Transverse colon (tissue), 4 donors: ENCODE results near the gene FER1L5. TPM values are rescaled to one million over a fixed set of nuclear protein-coding genes. Genes with fewer than 3 reads are reported as not detected.

ENCODE experiments used
- DNase-seq: peaks from one replicate; pipeline ENCODE4 v3.0.0-alpha.2; 2019
- H3K27ac ChIP-seq, 4 donors: fragments of 200-600 bp; sonication (generic); 2 replicates each; pipeline ENCODE4 v1.5.1; 2016 to 2018; ENCODE audit warnings: inconsistent platforms in 4 of 4
- H3K27me3 ChIP-seq: fragments of 200-600 bp; sonication (generic); 2 replicates; pipeline ENCODE4 v1.5.1; 2017; ENCODE audit warnings: inconsistent platforms
- H3K36me3 ChIP-seq, 4 donors: fragments of 200-600 bp; sonication (generic); 2 replicates each; pipeline ENCODE4 v1.5.1; 2017 to 2019; ENCODE audit warnings: inconsistent platforms in 4 of 4
- H3K4me1 ChIP-seq, 4 donors: fragments of 200-600 bp; sonication (generic); 2 replicates each; pipeline ENCODE4 v1.5.1; 2017 to 2020; ENCODE audit warnings: inconsistent platforms in 4 of 4
- H3K4me3 ChIP-seq, 4 donors: fragments of 200-600 bp; sonication (generic); 1 replicate in 1 of 4; 2 replicates in 3 of 4; pipeline versions ENCODE4 v1.5.1 to v1.6.1; 2017 to 2019; ENCODE audit warnings: inconsistent platforms in 4 of 4
- H3K9me3 ChIP-seq, 2 donors: fragments of 200-600 bp; sonication (generic); 2 replicates each; pipeline ENCODE4 v1.5.1; 2017 to 2019; ENCODE audit warnings: inconsistent platforms in 2 of 2
- CTCF ChIP-seq, 5 experiments: fragments of 200-600 bp in 3 of 5; fragments of 450-650 bp in 2 of 5; sonication (generic) in 3 of 5; IDR thresholded peaks; 1 replicate in 2 of 5; 2 replicates in 3 of 5; pipeline ENCODE4 v1.5.1; 2016 to 2017; ENCODE audit warnings: antibody characterized with exemption in 5 of 5, inconsistent platforms in 3 of 5, mild to moderate bottlenecking in 2 of 5, moderate library complexity in 1 of 5
- EP300 ChIP-seq: sonication (generic); formaldehyde crosslinking; IDR thresholded peaks from one replicate; pipeline ENCODE4 v1.6.1; 2017; ENCODE audit warnings: antibody characterized with exemption, low read depth
- POLR2A ChIP-seq: fragments of 450-650 bp; IDR thresholded peaks from one replicate; pipeline ENCODE4 v1.6.1; 2016; ENCODE audit warnings: antibody characterized with exemption, mild to moderate bottlenecking, moderate library complexity
- POLR2AphosphoS5 ChIP-seq, 3 donors: sonication (generic); formaldehyde crosslinking; IDR thresholded peaks; one replicate each; pipeline ENCODE4 v1.6.1; 2016; ENCODE audit warnings: antibody characterized with exemption in 3 of 3
- WGBS, 2 donors: methylation state at CpG; one replicate each; pipeline ENCODE4 v1.1.5; 2018; ENCODE audit warnings: low coverage in 1 of 2; 5-methylcytosine and 5-hydroxymethylcytosine counted together
- in situ Hi-C, 4 donors: fragments of 200-750 bp; cut with MboI; loops; one replicate each; pipeline versions ENCODE4 v1.15.0 to v1.15.1; 2017; ENCODE audit warnings: low sequenced_read_pairs in 3 of 4, low pct_ligation_motif_present in 1 of 4, low pct_unique_long_range_greater_than_20kb in 1 of 4
- intact Hi-C: fragments of 100-400 bp; cut with DNase I; formaldehyde crosslinking; loops from one replicate; pipeline ENCODE4 v1.15.1; 2023; ENCODE audit warnings: low total_unique reads
- total RNA-seq, 4 donors: library from RNA; depleted of rRNA; stranded (reverse); fragments of >200 nt; gene quantifications; one replicate each; pipeline ENCODE4 v1.1.0, GENCODE V29; 2016

Gene FER1L5
- total RNA-seq, 4 donors from 2014 or later: not detected

- WGBS, 2 donors: 96% methylated on average over 3 of the region's 3 CpGs; no CpG with 5 or more reads in 1 of the 2 donors
- intact Hi-C loops: no loop called here
These were observed 44.7 kb downstream of the FER1L5 start for GRCh38 chr2:96687266-96687665.

DNA sequence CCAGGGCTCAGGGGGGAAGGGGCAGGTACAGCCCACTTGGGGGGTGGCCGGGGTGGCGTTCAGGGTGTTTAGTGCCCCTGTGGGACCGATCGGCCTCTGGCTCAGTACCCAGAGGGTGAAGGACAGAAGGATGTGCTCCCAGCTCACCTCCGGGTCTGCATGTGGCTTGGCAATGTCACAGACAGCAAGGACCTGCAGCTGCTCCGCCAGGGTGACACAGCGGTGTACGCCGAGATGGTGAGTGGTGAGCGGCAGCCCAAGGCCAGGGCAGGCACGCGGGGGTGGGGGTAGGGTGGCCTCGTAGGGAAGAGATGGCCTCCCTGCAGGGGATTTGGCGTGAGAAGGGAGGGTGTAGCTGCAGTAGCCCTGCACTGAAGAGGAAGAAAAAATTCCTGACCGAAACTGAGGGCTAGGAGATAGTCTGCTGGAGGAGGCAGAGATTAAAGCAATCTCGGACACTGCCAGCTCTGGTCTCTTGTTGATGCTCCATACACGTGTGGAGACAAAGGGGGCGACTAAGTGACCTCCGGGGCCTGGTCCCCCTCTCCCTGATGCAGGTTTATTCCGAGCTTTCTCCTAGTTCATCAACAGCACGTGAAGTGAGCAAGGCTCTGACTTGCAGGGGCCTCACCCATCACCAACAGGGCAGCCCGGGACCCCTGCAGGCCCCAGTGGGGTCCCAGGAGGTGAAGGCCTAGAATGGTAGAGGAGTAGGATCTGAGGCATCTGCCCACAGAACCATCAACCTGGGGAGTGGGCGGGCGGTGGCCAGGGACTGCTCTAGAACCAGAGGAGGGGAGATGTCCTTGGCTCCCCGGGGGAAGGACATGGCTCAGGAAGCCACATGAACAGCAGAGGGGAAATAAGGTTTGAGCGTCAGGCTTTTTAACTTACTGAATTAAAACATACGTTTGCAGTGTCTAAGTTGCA, 45.4 kb downstream of the FER1L5 start:
- TF ChIP-seq CTCF (IDR thresholded peaks at IDR 0.05) (no peak), POLR2A (no peak), EP300 (no peak), POLR2AphosphoS5 (IDR thresholded peaks at IDR 0.05) (no peak)
- Histone ChIP-seq H3K4me1 (no peaks in the 10 kb centered on the region), H3K27ac (no peak overlapping the region), H3K9me3 (no peaks in the 10 kb centered on the region), H3K27me3 (no peaks in the 10 kb centered on the region), H3K4me3 (no peak overlapping the region), H3K36me3 (no peaks in the 10 kb centered on the region)
- in situ Hi-C loops (no loop called here), intact Hi-C loops (no loop called here)
- 76 to 86% methylated on average over 8 to 26 of the region's 27 CpGs for WGBS, 2 donors
- DNase-seq: no peak

More at GRCh38 chr2:96687266-96687665, 44.7 kb downstream of the FER1L5 start:
- no peak for TF ChIP-seq CTCF (IDR thresholded peaks at IDR 0.05)
- no peak for TF ChIP-seq POLR2A
- no peak for TF ChIP-seq POLR2AphosphoS5 (IDR thresholded peaks at IDR 0.05)
- no peak for TF ChIP-seq EP300
- no peak for DNase-seq
- Histone ChIP-seq H3K9me3 (no peaks in the 10 kb centered on the region), H3K27me3 (no peaks in the 10 kb centered on the region), H3K4me1 (no peaks in the 10 kb centered on the region), H3K36me3 (no peaks in the 10 kb centered on the region), H3K4me3 (no peak overlapping the region), H3K27ac (no peak overlapping the region)
- in situ Hi-C loops: no loop called here

DNA sequence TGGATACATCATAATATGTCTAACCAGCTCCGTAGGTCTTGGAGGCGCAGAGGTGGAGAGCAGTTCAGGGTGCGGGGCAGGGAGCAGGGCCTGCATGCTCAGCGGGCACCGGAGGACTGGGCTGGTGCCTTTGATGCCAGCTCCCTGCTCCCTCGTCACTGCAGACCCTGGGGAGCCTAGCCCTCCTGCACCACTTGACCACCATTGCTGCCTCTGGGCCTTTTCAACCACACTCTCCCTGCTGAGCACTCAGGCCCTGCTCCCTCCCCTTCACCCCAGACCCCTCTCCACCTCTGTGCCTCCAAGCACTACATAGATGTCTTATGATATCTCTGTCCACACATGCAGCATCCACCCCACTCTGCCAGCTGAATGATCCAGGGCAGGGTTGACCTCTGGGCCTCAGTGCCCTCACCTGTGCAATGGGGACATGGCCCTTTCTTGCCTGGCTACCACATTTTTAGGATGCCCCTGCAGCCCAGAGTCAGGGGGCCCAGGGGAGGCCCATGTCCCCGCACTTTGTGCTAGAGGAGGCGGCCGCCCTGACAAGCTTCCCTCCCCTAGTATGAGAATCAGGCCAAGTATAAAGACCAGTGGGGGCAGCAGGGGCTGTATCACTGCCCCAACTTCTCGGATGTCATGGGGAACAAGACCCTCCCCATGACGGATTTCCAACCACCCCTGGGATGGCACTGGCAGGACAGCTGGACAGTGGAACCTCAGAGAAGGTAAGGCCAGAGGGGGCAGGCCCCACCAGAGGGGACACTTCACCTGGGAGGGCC, 46.3 kb downstream of the FER1L5 start:
- Histone ChIP-seq H3K27me3 (no peaks in the 10 kb centered on the region), H3K9me3 (no peaks in the 10 kb centered on the region), H3K36me3 (no peaks in the 10 kb centered on the region), H3K4me3 (no peak overlapping the region), H3K4me1 (no peaks in the 10 kb centered on the region), H3K27ac (no peak overlapping the region)
- intact Hi-C loops: no loop called here
- 90% methylated on average over 11 of the region's 11 CpGs; no CpG with 5 or more reads in 1 of the 2 donors for WGBS, 2 donors
- TF ChIP-seq EP300 (no peak), CTCF (IDR thresholded peaks at IDR 0.05) (no peak), POLR2A (no peak), POLR2AphosphoS5 (IDR thresholded peaks at IDR 0.05) (no peak)
- in situ Hi-C loops: no loop called here
- DNase-seq: no peak

- Histone ChIP-seq H3K27ac (no peak overlapping the region), H3K27me3 (no peaks in the 10 kb centered on the region), H3K9me3 (no peaks in the 10 kb centered on the region), H3K4me1 (no peaks in the 10 kb centered on the region), H3K4me3 (no peak overlapping the region), H3K36me3 (no peaks in the 10 kb centered on the region)
- in situ Hi-C loops: no loop called here
- DNase-seq: no peak
- no peak for TF ChIP-seq EP300
- no peak for TF ChIP-seq POLR2AphosphoS5 (IDR thresholded peaks at IDR 0.05)
- no peak for TF ChIP-seq POLR2A
- TF ChIP-seq CTCF (IDR thresholded peaks at IDR 0.05): no peak
- intact Hi-C loops: no loop called here
- 92 to 93% methylated on average over 5 to 14 of the region's 14 CpGs for WGBS, 2 donors
These were observed 46.9 kb downstream of the FER1L5 start for GRCh38 chr2:96689431-96689991.
